Body of pancreas (tissue), 4 donors: ENCODE measurements around the gene GBP1.

Experiments
- CTCF ChIP-seq, 7 experiments: fragments of 450-650 bp in 4 of 7; fragments of 200-600 bp in 3 of 7; sonication (generic) in 3 of 7; IDR thresholded peaks; one replicate each; pipeline ENCODE4 v1.5.1; 2016 to 2019; ENCODE audit warnings: antibody characterized with exemption in 7 of 7
- POLR2A ChIP-seq, 3 donors: fragments of 450-650 bp; IDR thresholded peaks; one replicate each; pipeline ENCODE4 v1.6.1; 2016; ENCODE audit warnings: antibody characterized with exemption in 3 of 3, mild to moderate bottlenecking in 2 of 3

- TF ChIP-seq CTCF (IDR thresholded peaks at IDR 0.05) (no peak), POLR2A (IDR thresholded peaks at IDR 0.05) (no peak)
Observed at GRCh38 chr1:89040315-89040626, 24.7 kb downstream of the GBP1 start.
